ENCODE results near the gene KIF6.

GRCh38 chr6:39375405-39375804 is 349.8 kb downstream of the KIF6 start:
- no peak for TF ChIP-seq EZH2 (IDR thresholded peaks at IDR 0.05; ENCODE audit: low read length)
- TF ChIP-seq, protein P1, sequence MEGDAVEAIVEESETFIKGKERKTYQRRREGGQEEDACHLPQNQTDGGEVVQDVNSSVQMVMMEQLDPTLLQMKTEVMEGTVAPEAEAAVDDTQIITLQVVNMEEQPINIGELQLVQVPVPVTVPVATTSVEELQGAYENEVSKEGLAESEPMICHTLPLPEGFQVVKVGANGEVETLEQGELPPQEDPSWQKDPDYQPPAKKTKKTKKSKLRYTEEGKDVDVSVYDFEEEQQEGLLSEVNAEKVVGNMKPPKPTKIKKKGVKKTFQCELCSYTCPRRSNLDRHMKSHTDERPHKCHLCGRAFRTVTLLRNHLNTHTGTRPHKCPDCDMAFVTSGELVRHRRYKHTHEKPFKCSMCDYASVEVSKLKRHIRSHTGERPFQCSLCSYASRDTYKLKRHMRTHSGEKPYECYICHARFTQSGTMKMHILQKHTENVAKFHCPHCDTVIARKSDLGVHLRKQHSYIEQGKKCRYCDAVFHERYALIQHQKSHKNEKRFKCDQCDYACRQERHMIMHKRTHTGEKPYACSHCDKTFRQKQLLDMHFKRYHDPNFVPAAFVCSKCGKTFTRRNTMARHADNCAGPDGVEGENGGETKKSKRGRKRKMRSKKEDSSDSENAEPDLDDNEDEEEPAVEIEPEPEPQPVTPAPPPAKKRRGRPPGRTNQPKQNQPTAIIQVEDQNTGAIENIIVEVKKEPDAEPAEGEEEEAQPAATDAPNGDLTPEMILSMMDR (optimal IDR thresholded peaks at IDR 0.05 in 1 of 3, IDR thresholded peaks at IDR 0.05 in 1 of 3, conservative IDR thresholded peaks at IDR 0.05 in 1 of 3; ENCODE audit: extremely low read depth in 1 of 3, insufficient read depth in 2 of 3, low read length in 3 of 3): no peak
